GM20000 (cell line): Measurements from ENCODE around the gene GIMAP6.
"Not testable (repeated sequence)": the region's sequence is repeated elsewhere in the genome, so short reads cannot be mapped to it uniquely, and the experiment has no call there.

Experiments used
- DNase-seq: peaks from one replicate; pipeline ENCODE4 v3.0.0; 2012; ENCODE audit warnings: low spot score
- TF ChIP-seq, protein P1 (sequence below): IDR thresholded peaks from 2 replicates; pipeline ENCODE4 v1.5.1; 2012; ENCODE audit warnings: mild to moderate bottlenecking, control low read depth; ENCODE audit errors: extremely low read depth, missing control alignments

GIMAP6 gene

DNA sequence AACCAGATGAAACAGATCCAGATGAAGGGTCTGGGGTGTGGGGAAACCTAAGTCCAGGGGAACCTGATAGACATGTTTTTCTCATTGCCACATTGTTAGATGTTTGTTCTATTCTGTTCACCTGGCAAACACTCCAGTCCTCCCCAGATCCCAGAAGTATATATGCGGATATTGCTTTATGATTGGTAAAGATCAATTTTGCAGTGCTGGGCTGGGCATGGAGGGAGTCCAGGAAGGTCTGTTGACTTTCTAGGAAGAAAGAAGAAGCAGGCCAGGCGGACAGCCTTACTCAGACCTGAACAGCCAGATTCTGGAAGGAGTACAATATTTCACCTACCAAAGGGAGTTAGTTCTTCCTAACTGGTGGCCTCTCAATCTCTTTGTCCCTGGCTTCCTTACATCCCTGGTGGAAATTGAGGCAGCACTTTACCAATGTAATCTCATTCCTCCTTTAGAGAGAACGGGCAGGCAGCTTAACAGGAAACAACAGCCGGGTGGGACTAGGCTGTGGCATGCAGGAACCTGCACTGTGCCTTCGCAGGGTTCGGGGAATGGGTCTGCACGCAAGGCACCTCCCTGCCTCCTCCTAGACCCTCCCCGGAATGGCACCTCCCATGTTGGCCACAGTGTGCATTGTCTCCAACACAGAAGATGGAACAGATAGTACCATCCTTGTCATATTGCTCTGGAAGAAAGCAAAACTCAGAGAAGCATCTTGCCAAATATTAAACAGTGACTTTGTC, 930 bp downstream of the GIMAP6 start:
- no peak for DNase-seq
- TF ChIP-seq, protein P1, sequence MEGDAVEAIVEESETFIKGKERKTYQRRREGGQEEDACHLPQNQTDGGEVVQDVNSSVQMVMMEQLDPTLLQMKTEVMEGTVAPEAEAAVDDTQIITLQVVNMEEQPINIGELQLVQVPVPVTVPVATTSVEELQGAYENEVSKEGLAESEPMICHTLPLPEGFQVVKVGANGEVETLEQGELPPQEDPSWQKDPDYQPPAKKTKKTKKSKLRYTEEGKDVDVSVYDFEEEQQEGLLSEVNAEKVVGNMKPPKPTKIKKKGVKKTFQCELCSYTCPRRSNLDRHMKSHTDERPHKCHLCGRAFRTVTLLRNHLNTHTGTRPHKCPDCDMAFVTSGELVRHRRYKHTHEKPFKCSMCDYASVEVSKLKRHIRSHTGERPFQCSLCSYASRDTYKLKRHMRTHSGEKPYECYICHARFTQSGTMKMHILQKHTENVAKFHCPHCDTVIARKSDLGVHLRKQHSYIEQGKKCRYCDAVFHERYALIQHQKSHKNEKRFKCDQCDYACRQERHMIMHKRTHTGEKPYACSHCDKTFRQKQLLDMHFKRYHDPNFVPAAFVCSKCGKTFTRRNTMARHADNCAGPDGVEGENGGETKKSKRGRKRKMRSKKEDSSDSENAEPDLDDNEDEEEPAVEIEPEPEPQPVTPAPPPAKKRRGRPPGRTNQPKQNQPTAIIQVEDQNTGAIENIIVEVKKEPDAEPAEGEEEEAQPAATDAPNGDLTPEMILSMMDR, result no peak

DNA sequence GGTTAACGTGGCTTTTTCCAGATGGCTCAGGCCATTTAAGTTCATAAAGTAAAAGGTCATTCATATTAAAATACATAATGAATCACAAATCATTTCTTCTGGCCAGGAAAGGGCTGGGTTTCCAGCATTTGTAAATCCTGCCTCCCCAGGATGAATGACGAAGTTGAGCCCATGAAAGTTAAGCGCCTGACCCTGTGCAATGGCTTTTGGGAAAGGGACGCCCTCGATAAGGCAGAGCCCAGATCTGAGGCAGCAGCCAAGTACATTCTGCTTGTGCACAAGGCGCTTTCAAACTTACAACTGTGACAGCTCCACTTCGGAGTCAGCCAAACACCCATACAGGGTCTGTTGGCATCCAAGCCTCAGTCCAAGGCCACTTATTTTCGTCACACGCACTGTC, 2.8 kb downstream of the GIMAP6 start:
- TF ChIP-seq, protein P1, result no peak
- DNase-seq, result no peak

DNA sequence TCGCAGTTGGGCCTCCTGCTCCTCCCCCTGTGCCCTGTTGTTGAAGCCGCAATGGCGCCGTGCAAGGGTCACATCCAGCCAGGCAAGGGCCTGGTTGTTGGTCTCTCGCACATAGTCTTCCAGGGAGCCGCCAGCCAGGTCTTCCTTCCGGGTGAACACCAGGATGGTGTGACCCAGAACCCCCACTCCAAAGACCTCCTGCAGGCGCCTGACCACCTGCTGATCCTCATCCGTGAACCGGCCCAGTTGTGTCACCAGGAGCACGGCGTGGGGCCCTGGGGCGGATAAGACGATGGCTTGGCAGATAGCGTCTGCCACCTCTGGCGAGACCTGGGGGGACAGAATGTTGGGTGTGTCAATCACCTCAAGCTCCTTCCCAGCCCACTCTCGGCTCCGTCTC, 4.2 kb downstream of the GIMAP6 start:
- DNase-seq, result no peak
- TF ChIP-seq, protein P1, result no peak

DNA sequence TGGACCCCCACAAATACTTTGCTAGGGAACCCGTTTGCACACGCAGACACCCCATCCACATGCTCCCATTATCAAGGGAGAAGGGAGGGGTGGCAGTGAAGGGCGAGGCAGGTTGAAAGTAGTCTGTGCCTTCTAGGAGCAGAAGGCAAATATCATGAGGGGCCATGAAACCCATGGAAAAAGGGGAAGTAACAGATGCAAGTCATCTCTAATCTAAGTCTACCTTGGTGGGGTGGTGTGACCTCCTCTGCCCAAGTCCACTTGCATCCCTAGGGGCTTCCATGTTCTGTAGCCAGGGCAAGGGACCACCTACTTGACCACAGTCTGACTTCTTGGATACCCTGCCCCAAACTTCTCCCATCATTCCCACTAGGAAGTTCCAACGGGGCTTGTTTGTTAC, 5.5 kb downstream of the GIMAP6 start:
- DNase-seq, result no peak
- TF ChIP-seq, protein P1, result no peak

DNA sequence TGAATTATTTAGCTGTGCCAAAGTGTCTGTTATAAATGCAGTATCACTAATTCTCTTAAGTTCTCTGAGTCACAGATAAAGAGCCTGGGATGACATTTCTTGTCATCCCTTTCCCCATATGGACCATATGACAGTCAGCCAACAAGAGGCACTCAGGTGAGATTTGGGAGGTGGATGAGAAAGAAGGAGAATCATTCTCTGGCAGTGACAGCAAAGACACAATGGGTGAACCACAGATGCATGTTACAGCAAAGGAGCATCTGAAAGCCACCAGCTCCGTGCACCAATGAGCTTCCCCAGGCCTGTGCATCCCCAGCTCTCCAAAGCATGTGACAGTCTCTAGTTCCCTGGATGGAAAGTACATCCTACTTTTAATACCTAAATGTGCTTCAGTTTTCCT, 10.8 kb downstream of the GIMAP6 start:
- DNase-seq, result no peak
- TF ChIP-seq, protein P1, result no peak

DNA sequence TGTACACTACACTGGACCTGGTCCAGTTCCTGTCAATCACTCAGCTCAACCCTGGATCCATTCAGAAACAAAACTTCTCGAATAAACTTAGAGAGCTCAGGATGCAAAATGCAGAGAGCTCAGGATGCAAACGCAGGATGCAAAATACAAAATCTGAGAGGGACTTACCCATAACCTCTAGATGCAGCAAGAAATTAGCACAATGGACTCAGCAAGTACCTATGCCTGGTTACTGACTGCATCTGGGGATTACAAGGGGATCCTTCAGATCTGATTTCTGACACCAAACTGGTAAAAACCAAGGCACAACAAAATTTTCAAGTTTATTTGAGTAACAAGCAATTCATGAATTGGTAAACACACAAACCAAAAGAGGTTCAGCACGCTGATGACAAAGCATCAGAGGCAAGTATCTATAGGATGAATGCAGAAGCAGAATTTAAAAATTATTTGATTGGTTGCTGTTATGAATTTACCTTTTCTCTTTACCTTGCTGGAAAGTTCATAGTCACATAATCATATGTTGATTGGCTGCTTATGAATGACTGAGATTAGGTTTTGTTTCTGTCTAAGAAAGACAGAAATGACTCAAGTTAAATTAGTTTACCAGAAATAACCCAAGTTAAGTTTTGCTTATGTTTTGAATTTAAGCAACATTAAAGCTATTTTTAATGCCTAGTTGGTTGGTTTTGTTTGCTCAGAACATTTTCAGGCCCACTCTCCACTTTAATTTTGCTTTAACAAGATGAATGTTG, 11.4 kb downstream of the GIMAP6 start:
- no peak for DNase-seq
- TF ChIP-seq, protein P1, result no peak

DNA sequence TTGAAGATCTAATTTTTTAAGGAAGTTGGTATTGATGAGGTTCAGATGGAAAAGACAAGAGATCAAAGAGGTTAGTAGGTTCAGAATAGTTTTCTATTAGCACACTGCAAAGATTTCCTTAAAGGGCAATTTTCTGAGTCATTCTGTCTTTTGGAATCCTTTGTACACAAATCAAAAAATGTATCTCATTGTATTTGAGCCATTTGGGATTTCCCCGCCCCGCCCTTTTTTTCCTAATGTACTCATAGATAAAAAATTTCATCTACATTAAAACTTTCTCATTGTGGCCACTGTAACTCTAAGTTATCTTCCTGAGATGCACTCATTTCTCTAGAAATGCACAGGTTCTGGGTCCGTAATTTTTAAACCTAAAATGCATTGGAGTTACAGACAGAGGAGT, 12.1 kb downstream of the GIMAP6 start:
- DNase-seq, result no peak
- TF ChIP-seq, protein P1, result no peak

DNA sequence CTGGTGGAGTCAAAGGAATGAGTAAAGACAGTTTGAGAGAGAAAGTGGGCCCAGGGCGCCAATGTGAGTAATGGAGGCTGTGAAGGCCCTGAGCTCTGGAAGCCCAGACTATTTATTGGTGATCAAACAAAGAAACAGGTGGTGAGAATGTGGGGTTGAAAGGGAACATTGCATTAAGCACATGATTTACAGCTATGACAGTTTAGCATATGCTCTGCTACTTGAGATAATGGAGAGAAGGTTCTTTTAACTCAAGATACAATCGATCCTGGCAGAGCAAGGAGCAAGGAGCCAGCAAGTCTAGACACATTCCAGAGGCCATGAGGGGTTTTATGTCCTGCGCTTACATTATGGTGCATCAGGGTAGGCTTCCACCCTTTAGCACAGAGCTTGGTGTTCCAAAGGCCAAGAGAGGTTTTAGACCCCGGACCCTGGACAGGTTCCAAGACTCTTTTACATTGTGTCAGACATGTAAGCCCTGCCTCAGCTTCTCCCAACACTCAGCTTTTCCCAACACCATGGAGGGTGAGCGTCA, 16.9 kb downstream of the GIMAP6 start:
- not testable (repeated sequence) for DNase-seq

DNA sequence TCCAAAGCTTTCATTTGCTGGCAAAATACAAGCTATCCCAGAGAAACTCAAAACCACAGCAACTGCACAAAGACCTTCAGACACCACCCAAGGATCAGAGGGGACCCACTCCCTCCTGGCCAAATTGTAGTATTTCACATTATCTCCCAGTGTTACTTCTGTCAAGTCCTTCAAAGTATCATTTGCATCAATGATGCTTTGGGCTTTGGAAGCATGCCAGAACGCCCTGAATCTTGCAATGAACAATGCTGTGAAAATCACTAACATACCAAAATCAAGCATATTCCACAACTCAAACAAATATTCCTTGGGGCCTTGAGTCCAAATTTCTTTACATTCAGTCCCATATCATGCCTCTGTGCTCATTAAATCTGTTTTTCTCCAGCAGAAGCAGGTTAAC, 17.8 kb downstream of the GIMAP6 start:
- DNase-seq, result not testable (repeated sequence)
